HG03103 (cell line): Measurements from ENCODE around the gene SCRN1.

ENCODE experiments used
- ATAC-seq: cut with Tn5 transposase; IDR thresholded peaks from one replicate; pipeline ENCODE4 v1.9.1; 2021; ENCODE audit warnings: low read depth; ENCODE audit not compliant: unreplicated experiment

Gene SCRN1

GRCh38 chr7:29940199-29940598, 49.4 kb downstream of the SCRN1 start:
- no peak for ATAC-seq

GRCh38 chr7:29937132-29937531, 52.5 kb downstream of the SCRN1 start:
- ATAC-seq: no peak

- no peak for ATAC-seq
Measured at GRCh38 chr7:29935111-29935510, 54.5 kb downstream of the SCRN1 start.

GRCh38 chr7:29929018-29929807, 60.4 kb downstream of the SCRN1 start:
- ATAC-seq: no peak

- no peak for ATAC-seq
Measured at GRCh38 chr7:29926741-29927140, 62.9 kb downstream of the SCRN1 start.

GRCh38 chr7:29926216-29926615, 63.4 kb downstream of the SCRN1 start:
- no peak for ATAC-seq

GRCh38 chr7:29924684-29925083, 64.9 kb downstream of the SCRN1 start:
- no peak for ATAC-seq

GRCh38 chr7:29924006-29924405, 65.6 kb downstream of the SCRN1 start:
- ATAC-seq: no peak

GRCh38 chr7:29922921-29923700, 66.5 kb downstream of the SCRN1 start:
- ATAC-seq: no peak

GRCh38 chr7:29921404-29922010, 68.1 kb downstream of the SCRN1 start:
- ATAC-seq: peak; percentile 87

- ATAC-seq: no peak
Measured at GRCh38 chr7:29920491-29920890, 69.1 kb downstream of the SCRN1 start.

GRCh38 chr7:29919790-29920189, 69.8 kb downstream of the SCRN1 start:
- no peak for ATAC-seq

- ATAC-seq: no peak
Measured at GRCh38 chr7:29918850-29919249, 70.8 kb downstream of the SCRN1 start.

GRCh38 chr7:29917641-29918040, 72.0 kb downstream of the SCRN1 start:
- ATAC-seq: no peak

GRCh38 chr7:29915481-29916215, 74.0 kb downstream of the SCRN1 start:
- ATAC-seq: no peak

GRCh38 chr7:29914180-29914579, 75.4 kb downstream of the SCRN1 start:
- ATAC-seq: no peak

GRCh38 chr7:29906200-29907022, 83.2 kb downstream of the SCRN1 start:
- no peak for ATAC-seq

- ATAC-seq: no peak
Measured at GRCh38 chr7:29900745-29901144, 88.9 kb downstream of the SCRN1 start.

GRCh38 chr7:29898301-29898700, 91.3 kb downstream of the SCRN1 start:
- ATAC-seq: no peak
